Astrocyte of the hippocampus (primary cell): ENCODE measurements around the gene SNX25.
"Not testable (repeated sequence)": the region's sequence is repeated elsewhere in the genome, so short reads cannot be mapped to it uniquely, and the experiment has no call there.

Source experiments
- DNase-seq: peaks from one replicate; pipeline ENCODE4 v3.0.0; 2011; ENCODE audit warnings: low read depth, low spot score

SNX25 gene

GRCh38 chr4:185229021-185229818, 19.8 kb downstream of the SNX25 start:
- DNase-seq, result no peak

- peak; percentile 19 for DNase-seq
Observed at GRCh38 chr4:185232370-185232769, 23.0 kb downstream of the SNX25 start.

- DNase-seq, result no peak
Observed at GRCh38 chr4:185235119-185235842, 25.9 kb downstream of the SNX25 start.

- DNase-seq, result no peak
Observed at GRCh38 chr4:185235843-185236503, 26.6 kb downstream of the SNX25 start.

GRCh38 chr4:185237175-185237574, 27.8 kb downstream of the SNX25 start:
- DNase-seq, result no peak

- DNase-seq, result peak; percentile 39
Observed at GRCh38 chr4:185238215-185238681, 28.9 kb downstream of the SNX25 start.

- DNase-seq, result no peak
Observed at GRCh38 chr4:185238750-185239149, 29.4 kb downstream of the SNX25 start.

- not testable (repeated sequence) for DNase-seq
Observed at GRCh38 chr4:185240486-185240885, 31.1 kb downstream of the SNX25 start.

- no peak for DNase-seq
Observed at GRCh38 chr4:185242749-185243533, 33.5 kb downstream of the SNX25 start.

- no peak for DNase-seq
Observed at GRCh38 chr4:185243879-185244278, 34.5 kb downstream of the SNX25 start.

GRCh38 chr4:185244763-185245162, 35.4 kb downstream of the SNX25 start:
- DNase-seq, result no peak

GRCh38 chr4:185246453-185246852, 37.1 kb downstream of the SNX25 start:
- DNase-seq, result no peak

GRCh38 chr4:185247151-185247550, 37.8 kb downstream of the SNX25 start:
- DNase-seq, result no peak

GRCh38 chr4:185248393-185249039, 39.1 kb downstream of the SNX25 start:
- DNase-seq, result no peak

GRCh38 chr4:185249105-185249504, 39.7 kb downstream of the SNX25 start:
- no peak for DNase-seq

GRCh38 chr4:185254434-185254833, 45.0 kb downstream of the SNX25 start:
- peak; percentile 40 for DNase-seq

- no peak for DNase-seq
Observed at GRCh38 chr4:185255868-185256267, 46.5 kb downstream of the SNX25 start.

GRCh38 chr4:185256446-185256845, 47.0 kb downstream of the SNX25 start:
- DNase-seq, result peak; percentile 53

GRCh38 chr4:185257086-185257485, 47.7 kb downstream of the SNX25 start:
- no peak for DNase-seq

GRCh38 chr4:185257694-185258093, 48.3 kb downstream of the SNX25 start:
- no peak for DNase-seq

- peak; percentile 56 for DNase-seq
Observed at GRCh38 chr4:185258741-185259140, 49.3 kb downstream of the SNX25 start.
